ENCODE data around the gene INTU. TPM values are rescaled to one million over a fixed set of nuclear protein-coding genes. Genes with fewer than 3 reads are reported as not detected.

Gene INTU
- total RNA-seq, 1 experiment from 2014 or later, result 3.7 TPM

DNA sequence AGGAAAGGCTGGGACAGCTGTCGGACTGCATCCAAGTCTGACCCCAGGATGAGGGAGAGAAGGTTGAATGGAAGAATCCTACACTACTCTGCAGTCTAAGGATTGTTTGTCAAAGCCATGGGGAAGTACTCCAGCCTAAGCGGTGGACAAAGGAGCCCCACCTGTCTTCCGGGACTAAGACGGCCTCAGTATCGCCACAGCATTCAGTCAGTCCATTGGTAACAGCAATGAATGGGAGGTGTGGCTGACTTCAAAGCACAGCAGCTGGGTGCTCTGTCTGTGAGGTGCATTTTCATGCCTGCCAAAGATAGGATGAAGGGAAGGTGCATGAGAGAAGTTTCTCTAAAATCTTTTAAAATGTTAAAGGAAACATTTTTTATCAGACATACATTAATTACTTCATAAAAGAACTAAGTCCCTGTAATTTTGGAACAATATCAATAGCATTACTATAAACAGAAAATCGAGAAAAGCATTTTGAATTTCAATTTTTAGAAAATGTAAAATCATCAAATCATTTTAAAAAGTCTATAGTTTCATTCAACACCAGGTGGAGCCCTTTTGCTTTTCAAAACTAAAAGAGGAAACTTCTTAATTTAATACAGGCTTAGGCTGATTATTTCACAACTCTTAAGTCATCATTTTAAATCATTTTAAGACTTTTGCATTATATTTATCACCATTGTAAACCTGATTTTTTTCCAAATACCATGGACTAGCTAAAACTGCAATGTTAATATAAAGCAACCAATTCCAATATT, 27.6 kb upstream of the INTU start:
- in situ Hi-C loops (cut with HindIII; ENCODE audit: low pct_unique_long_range_greater_than_20kb, low sequenced_read_pairs), result no loop called here

DNA sequence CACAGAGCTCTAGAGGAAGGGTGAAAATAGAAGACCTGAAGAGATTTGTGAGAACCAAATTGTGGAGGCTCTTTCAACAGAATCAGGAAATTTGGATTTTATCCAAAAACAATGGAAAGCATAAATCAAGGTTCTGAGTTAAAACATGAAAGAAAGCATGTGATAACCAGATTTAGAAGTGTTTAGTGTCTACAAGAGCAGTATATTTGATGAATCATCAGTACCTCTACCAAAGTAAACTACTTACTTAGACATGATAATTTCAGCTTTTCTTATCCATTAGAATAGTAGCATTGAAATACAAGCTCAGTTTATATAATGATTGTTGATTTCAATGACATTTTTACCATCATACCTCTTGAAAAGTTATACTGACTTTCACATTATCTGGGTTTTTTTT, 25.9 kb upstream of the INTU start:
- Histone ChIP-seq H3K27ac (ENCODE audit: low read length) (no peak overlapping the region), H3K27me3 (ENCODE audit: control insufficient read depth, insufficient read depth, low read length) (no peaks in the 10 kb centered on the region; the same call in 1 of the 2 replicates), H3K36me3 (ENCODE audit: control insufficient read depth, insufficient read depth, low read length) (no peaks in the 10 kb centered on the region; the same call in 1 of the 2 replicates), H3K9me3 (ENCODE audit: control insufficient read depth, insufficient read depth, low read depth, low read length) (no peaks in the 10 kb centered on the region), H3K4me1 (ENCODE audit: control insufficient read depth, insufficient read depth, low read length) (no peaks in the 10 kb centered on the region), H3K4me3 (ENCODE audit: low read depth in 2 of 2, low read length in 2 of 2) (no peak overlapping the region)
- TF ChIP-seq SIN3A (IDR thresholded peaks at IDR 0.05; ENCODE audit: borderline replicate concordance, insufficient read depth, low read depth, low read length) (no peak), TCF7L2 (IDR thresholded peaks at IDR 0.05; ENCODE audit: low read depth, low read length) (no peak), POLR2AphosphoS5 (IDR thresholded peaks at IDR 0.05; ENCODE audit: low read depth, low read length) (no peak)
- TF ChIP-seq, protein P1, sequence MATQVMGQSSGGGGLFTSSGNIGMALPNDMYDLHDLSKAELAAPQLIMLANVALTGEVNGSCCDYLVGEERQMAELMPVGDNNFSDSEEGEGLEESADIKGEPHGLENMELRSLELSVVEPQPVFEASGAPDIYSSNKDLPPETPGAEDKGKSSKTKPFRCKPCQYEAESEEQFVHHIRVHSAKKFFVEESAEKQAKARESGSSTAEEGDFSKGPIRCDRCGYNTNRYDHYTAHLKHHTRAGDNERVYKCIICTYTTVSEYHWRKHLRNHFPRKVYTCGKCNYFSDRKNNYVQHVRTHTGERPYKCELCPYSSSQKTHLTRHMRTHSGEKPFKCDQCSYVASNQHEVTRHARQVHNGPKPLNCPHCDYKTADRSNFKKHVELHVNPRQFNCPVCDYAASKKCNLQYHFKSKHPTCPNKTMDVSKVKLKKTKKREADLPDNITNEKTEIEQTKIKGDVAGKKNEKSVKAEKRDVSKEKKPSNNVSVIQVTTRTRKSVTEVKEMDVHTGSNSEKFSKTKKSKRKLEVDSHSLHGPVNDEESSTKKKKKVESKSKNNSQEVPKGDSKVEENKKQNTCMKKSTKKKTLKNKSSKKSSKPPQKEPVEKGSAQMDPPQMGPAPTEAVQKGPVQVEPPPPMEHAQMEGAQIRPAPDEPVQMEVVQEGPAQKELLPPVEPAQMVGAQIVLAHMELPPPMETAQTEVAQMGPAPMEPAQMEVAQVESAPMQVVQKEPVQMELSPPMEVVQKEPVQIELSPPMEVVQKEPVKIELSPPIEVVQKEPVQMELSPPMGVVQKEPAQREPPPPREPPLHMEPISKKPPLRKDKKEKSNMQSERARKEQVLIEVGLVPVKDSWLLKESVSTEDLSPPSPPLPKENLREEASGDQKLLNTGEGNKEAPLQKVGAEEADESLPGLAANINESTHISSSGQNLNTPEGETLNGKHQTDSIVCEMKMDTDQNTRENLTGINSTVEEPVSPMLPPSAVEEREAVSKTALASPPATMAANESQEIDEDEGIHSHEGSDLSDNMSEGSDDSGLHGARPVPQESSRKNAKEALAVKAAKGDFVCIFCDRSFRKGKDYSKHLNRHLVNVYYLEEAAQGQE (IDR thresholded peaks at IDR 0.05; ENCODE audit: insufficient read depth in 1 of 2, low read depth in 2 of 2, low read length in 1 of 2), result no peak
- TF ChIP-seq, protein P2, sequence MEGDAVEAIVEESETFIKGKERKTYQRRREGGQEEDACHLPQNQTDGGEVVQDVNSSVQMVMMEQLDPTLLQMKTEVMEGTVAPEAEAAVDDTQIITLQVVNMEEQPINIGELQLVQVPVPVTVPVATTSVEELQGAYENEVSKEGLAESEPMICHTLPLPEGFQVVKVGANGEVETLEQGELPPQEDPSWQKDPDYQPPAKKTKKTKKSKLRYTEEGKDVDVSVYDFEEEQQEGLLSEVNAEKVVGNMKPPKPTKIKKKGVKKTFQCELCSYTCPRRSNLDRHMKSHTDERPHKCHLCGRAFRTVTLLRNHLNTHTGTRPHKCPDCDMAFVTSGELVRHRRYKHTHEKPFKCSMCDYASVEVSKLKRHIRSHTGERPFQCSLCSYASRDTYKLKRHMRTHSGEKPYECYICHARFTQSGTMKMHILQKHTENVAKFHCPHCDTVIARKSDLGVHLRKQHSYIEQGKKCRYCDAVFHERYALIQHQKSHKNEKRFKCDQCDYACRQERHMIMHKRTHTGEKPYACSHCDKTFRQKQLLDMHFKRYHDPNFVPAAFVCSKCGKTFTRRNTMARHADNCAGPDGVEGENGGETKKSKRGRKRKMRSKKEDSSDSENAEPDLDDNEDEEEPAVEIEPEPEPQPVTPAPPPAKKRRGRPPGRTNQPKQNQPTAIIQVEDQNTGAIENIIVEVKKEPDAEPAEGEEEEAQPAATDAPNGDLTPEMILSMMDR (IDR thresholded peaks at IDR 0.05), result no peak
- intact Hi-C loops (cut with micrococcal nuclease; ENCODE audit: unreplicated experiment) (no loop called here), in situ Hi-C loops (cut with HindIII; ENCODE audit: low pct_unique_long_range_greater_than_20kb, low sequenced_read_pairs) (no loop called here)
- DNase-seq (ENCODE audit: low read depth, low spot score) (no peak), ATAC-seq (no peak)
- ChIA-PET CTCF (no interaction called here), POLR2A (no interaction called here)
- BruUV-seq (replicated peaks), result no TSS peak

More for the DNA sequence above, 27.6 kb upstream of the INTU start:
- no peak overlapping the region for H3K4me3 ChIP-seq (ENCODE audit: low read depth in 2 of 2, low read length in 2 of 2)
- TF ChIP-seq SIN3A (IDR thresholded peaks at IDR 0.05; ENCODE audit: borderline replicate concordance, insufficient read depth, low read depth, low read length) (no peak), TCF7L2 (IDR thresholded peaks at IDR 0.05; ENCODE audit: low read depth, low read length) (no peak)
- TF ChIP-seq, protein P1 (IDR thresholded peaks at IDR 0.05; ENCODE audit: insufficient read depth in 1 of 2, low read depth in 2 of 2, low read length in 1 of 2), result no peak
- TF ChIP-seq, protein P2 (IDR thresholded peaks at IDR 0.05), result peak; percentile 23; the same call in 1 of the 2 replicates
- H3K36me3 ChIP-seq (ENCODE audit: control insufficient read depth, insufficient read depth, low read length), result no peaks in the 10 kb centered on the region
- no peaks in the 10 kb centered on the region for H3K9me3 ChIP-seq (ENCODE audit: control insufficient read depth, insufficient read depth, low read depth, low read length)
- H3K27me3 ChIP-seq (ENCODE audit: control insufficient read depth, insufficient read depth, low read length), result no peaks in the 10 kb centered on the region; the same call in 1 of the 2 replicates
- intact Hi-C loops (cut with micrococcal nuclease; ENCODE audit: unreplicated experiment), result loop anchor here (1.0 kb wide), 1 partner anchor 127 kb away; no protein-coding TSS in a partner anchor
- BruUV-seq (replicated peaks), result no TSS peak
- no peaks in the 10 kb centered on the region for H3K4me1 ChIP-seq (ENCODE audit: control insufficient read depth, insufficient read depth, low read length)
- POLR2A ChIA-PET, result no interaction called here
- no peak overlapping the region for H3K27ac ChIP-seq (ENCODE audit: low read length)
- ATAC-seq, result no peak
- CTCF ChIA-PET, result interaction anchor here (1.2 kb wide), 1 partner anchor 127 kb away, joined by 3 read pairs; no protein-coding TSS in a partner anchor
- no peak for DNase-seq (ENCODE audit: low read depth, low spot score)

Measured in Panc1 (cell line).